GM10248 (cell line): ENCODE results near the gene SMAD6.

ENCODE experiments used
- CTCF ChIA-PET: fragments of 300-600 bp; sonication (Branson Sonifier 250); formaldehyde crosslinking; extraction: SDS; loops from one replicate; lab custom pipeline; 2021; ENCODE audit warnings: antibody characterized with exemption; lab: Yijun Ruan, JAX
- POLR2A ChIA-PET: fragments of 350-650 bp; sonication (Branson Sonifier 250); formaldehyde crosslinking; extraction: SDS; loops from one replicate; lab custom pipeline; 2020; ENCODE audit warnings: antibody characterized with exemption; lab: Yijun Ruan, JAX
- DNase-seq: peaks from one replicate; pipeline ENCODE4 v3.0.0; 2012; ENCODE audit errors: extremely low spot score
- TF ChIP-seq, protein P1 (sequence below): IDR thresholded peaks from 2 replicates; pipeline ENCODE4 v1.5.1; 2012; ENCODE audit warnings: mild to moderate bottlenecking, low read depth; ENCODE audit errors: extremely low read depth, missing control alignments, control extremely low read depth

SMAD6 gene

DNA sequence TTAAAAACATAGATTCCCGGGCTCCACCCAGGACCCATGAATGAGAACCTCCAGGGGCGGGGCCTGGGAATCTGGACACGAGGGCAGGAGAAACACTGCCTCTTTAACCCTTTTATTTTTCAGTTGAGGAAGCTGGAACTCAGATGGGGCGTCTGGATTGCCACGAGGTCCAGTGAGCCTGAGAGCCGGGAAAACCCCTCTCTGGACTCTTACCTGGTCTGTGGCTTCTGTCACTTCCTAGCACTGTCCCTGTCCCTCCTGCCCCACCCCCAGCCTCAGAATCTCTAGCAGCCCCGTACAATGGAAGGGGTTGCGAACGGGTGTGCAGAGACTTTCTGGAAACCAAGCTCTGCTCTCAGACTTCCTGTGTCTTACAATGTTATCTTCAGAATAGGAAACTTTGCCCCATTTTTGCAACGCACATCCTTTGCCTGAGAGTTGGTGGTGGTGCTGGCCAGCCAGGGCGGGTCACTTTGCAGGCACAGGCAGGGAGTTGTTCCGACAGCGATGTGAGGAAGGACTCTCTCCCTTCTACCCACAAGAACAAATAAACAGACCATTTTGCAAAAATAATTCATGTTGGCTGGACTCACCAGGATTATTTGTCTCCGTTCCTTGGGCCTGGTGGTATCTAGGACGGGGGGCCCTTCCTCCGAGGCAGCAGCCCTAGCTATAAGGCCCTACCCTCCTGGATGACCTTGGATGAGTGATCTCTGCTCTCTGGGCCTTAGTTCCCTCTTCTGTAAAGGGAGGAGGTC, 59.1 kb downstream of the SMAD6 start:
- ChIA-PET POLR2A (no interaction called here), CTCF (interaction anchor here (1.4 kb wide), 1 partner anchor 142 kb away, joined by 3 read pairs; no protein-coding TSS in a partner anchor)
- TF ChIP-seq, protein P1, sequence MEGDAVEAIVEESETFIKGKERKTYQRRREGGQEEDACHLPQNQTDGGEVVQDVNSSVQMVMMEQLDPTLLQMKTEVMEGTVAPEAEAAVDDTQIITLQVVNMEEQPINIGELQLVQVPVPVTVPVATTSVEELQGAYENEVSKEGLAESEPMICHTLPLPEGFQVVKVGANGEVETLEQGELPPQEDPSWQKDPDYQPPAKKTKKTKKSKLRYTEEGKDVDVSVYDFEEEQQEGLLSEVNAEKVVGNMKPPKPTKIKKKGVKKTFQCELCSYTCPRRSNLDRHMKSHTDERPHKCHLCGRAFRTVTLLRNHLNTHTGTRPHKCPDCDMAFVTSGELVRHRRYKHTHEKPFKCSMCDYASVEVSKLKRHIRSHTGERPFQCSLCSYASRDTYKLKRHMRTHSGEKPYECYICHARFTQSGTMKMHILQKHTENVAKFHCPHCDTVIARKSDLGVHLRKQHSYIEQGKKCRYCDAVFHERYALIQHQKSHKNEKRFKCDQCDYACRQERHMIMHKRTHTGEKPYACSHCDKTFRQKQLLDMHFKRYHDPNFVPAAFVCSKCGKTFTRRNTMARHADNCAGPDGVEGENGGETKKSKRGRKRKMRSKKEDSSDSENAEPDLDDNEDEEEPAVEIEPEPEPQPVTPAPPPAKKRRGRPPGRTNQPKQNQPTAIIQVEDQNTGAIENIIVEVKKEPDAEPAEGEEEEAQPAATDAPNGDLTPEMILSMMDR = no peak
- no peak for DNase-seq

DNA sequence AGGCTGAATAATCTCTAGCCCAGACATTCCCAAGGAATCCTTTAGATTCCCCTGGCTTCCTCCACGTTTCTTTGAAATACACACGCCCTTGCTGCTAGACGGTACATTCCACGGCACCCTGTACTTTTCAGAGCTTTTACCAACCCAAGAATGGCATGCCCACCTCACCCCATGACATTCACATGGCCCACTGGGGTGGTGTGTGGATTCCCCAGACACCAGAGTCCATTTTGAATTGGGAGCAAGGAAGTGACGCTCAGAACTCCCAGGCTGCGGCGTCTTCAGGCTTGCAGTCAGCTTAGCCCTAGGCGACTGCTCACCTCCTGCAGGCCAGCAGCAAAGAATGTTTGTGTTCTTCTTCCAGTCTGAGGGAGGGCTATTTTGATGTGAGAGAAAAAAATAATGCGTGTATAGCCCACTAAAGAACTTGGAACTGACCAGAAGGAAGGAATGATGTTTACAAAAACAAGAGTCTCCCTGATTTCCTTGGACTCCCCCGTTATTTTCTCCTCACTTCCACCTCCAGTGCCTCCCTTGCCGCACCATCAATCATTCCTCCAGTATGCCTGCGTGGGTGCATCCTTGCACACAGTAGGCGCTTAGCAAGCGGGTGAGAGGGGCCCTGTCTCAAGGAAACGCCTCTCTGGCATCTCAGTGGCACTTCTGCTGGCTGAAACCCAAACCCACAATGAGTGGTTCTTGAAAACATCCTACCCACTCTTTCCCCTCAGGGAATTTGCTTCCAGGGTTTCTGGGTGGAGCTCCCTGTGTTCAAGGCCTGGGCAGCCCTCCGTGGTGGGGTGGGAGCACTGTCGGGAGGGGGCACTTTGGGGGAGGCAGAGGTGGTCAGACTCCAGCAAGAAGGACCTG, 59.9 kb downstream of the SMAD6 start:
- DNase-seq = no peak
- CTCF ChIA-PET = no interaction called here
- TF ChIP-seq, protein P1 = no peak
- POLR2A ChIA-PET = no interaction called here

DNA sequence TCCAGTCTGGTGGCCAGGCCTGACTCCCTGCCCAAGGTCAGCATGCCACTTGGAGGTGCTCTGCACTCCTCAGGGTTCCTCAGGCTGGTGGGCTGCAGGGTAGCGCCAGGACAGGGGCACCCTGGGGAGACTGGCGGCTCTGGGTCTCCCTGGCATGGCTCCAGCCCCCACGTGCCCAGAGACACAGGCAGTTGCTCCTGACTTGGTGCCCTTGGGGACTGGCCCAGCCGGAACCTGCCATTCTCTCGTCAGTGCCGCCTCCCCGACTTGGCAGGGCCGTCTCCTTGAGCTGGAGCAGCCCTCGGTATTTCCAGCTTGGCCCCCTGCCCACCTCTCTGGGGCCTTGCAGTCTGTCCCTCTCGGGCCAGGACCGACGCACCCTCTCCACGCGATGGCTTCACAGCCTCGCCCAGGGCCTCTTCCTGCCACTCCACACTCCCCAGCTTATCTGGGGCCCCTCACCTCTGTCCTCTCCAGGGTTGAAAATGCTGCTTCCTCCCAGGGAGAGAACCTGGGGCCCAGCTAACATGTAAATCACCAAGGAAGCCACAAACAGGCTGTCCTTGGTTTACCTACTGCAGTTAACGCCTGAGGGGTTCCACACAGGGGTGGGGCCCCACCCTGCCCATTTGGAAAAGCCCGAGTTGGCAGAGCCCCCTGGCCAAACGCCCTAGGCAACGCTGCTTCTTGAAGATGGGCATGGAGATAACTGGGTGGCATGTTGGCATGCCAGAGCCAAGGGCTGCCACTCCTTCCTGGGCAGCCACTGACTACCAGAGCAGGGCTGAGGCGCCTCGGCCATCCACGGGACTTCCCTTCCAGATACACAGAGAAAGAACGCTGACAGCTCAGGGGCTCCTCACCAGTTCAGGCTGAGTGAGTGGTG, 61.4 kb downstream of the SMAD6 start:
- ChIA-PET POLR2A (no interaction called here), CTCF (interaction anchor here (1.7 kb wide), 1 partner anchor 145 kb away, joined by 3 read pairs; no protein-coding TSS in a partner anchor)
- DNase-seq = no peak
- TF ChIP-seq, protein P1 = no peak

GRCh38 chr15:66764072-66764786, 62.2 kb downstream of the SMAD6 start:
- ChIA-PET CTCF (interaction anchor here (1.7 kb wide), 1 partner anchor 146 kb away, joined by 3 read pairs; no protein-coding TSS in a partner anchor), POLR2A (no interaction called here)
- no peak for DNase-seq
- TF ChIP-seq, protein P1 = no peak

DNA sequence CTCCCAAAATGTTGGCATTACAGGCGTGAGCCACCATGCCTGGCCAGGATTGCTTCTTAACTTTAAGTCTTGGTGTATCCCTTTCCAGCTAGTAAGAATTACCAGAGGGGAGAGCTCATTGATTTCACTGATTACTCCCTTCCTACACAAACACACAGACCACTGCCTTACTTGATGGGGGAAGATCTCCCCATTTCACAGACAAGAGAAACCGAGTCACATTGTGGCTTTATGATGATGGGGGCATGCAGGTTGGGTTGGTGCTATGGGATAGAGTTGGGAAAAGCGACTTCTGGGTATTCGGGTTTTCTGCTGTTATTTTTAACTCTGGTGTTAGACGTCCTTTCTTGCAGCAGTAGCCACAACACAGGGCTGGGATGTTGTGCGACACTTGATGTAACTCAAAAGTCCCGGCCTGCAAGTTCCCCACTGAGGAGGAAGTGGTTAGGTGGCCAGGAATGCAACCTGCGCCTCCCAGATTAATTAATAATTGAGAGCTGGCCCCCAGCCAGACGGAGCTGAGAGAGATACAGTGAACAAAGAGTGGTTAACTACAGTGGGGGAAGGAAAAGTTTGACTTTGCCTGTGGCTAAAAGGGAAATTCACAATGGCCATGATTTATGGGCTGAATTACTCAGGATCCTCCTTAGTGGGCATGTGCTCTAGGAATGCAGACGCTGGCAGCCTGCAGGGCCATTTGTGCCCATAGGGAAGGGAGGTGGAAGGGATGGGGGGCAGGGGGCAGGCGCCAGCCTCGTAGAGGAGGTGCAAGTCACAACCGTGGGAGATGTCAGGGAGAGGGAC, 63.6 kb downstream of the SMAD6 start:
- TF ChIP-seq, protein P1 = no peak
- CTCF ChIA-PET = no interaction called here
- POLR2A ChIA-PET = no interaction called here
- DNase-seq = peak; percentile 54
